Loucy (cell line): ENCODE measurements around the gene PRSS58.
A peak's percentile ranks its signal among the peaks of the same experiment; 100 is the strongest.

Experiments
- EZH2phosphoT487 ChIP-seq: fragments of 200-600 bp; IDR thresholded peaks from 2 replicates; pipeline ENCODE4 v1.6.1; 2018; ENCODE audit warnings: antibody characterized with exemption, mild to moderate bottlenecking, moderate library complexity, borderline replicate concordance
- TF ChIP-seq, protein P1 (sequence below): fragments of 200-600 bp; sonication (generic); conservative IDR thresholded peaks from 2 replicates; pipeline ENCODE4 v1.5.1; 2014; ENCODE audit warnings: mild to moderate bottlenecking, antibody characterized with exemption, low read length

DNA sequence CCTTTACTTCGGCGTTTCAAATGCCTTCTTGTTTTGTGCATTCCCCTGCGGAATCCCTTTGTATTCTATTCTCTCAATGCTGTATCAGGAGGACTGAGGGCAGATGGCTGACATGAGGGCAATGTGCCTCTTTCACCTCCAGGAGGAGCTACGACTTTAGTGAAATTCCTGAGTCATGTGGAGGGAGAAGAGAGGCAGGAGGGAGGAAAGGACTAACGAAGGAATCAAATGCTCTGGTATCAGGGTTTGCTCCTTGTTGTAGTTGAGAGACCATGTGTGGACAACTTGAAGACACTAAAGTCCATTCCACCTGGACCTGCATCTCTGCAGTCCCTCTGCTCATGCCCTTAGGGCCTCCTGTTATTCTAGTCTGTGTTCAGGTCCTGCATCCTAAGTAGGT, 40.2 kb upstream of the PRSS58 start:
- TF ChIP-seq, protein P1, sequence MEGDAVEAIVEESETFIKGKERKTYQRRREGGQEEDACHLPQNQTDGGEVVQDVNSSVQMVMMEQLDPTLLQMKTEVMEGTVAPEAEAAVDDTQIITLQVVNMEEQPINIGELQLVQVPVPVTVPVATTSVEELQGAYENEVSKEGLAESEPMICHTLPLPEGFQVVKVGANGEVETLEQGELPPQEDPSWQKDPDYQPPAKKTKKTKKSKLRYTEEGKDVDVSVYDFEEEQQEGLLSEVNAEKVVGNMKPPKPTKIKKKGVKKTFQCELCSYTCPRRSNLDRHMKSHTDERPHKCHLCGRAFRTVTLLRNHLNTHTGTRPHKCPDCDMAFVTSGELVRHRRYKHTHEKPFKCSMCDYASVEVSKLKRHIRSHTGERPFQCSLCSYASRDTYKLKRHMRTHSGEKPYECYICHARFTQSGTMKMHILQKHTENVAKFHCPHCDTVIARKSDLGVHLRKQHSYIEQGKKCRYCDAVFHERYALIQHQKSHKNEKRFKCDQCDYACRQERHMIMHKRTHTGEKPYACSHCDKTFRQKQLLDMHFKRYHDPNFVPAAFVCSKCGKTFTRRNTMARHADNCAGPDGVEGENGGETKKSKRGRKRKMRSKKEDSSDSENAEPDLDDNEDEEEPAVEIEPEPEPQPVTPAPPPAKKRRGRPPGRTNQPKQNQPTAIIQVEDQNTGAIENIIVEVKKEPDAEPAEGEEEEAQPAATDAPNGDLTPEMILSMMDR = peak; percentile 73
- TF ChIP-seq EZH2phosphoT487 = no peak
